ENCODE results near the gene NEU2. TPM values are rescaled to one million over a fixed set of nuclear protein-coding genes. Genes with fewer than 3 reads are reported as not detected.

NEU2 gene
- polyA plus RNA-seq, 2 of the 4 experiments (the other 2 are of a cell fraction), result not detected

DNA sequence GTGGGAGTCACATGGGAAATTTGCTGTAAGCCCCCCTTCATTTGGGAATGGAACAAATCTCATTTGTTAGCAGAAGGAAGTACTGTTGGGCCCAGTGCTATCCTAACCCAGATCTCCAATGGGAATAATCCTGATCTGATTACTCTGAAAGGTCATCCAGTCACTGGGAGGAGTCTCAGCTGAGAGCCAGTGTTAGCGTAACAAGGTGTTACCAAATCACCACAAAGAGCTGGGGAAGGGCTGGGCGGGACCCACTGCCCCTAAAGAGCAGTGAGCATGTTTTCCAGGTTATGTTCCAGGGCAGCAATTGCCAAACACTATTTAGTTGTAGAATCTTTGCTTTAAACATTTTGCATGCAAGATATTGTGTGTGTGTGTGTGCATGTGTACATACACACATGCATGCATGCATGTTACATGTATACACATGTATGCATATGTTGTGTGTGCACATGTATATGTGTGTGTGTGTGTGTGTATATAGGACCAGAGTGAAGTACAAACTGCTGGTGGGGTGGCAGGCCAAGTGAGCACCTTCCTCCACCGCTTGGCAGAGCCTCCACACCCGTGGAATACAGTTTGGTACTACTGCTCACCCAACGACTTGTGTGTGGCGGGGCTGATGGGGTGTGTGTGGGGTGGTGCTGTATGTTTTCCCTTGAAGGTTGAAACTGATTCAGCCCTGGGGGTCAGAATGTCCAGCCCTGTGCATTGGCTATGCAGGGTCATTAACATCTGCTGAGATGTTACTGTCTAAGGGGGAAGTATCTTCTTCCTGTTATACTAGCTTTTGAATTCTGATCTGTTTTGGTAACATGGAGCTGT, 42.9 kb downstream of the NEU2 start:
- WGBS (ENCODE audit: missing lambda C conversion rate), result 84% methylated on average over 6 of the region's 6 CpGs
- Histone ChIP-seq H3K9me3 (peaks cover 12% of the 10 kb centered on the region), H3K4me2 (no peak overlapping the region), H3K27ac (no peak overlapping the region), H3K4me3 (no peak overlapping the region), H3K4me1 (no peaks in the 10 kb centered on the region)
- no peak for FAIRE-seq
- no peak for DNase-seq (ENCODE audit: low read depth in 1 of 2, low spot score in 1 of 2)
- TF ChIP-seq KDM1A (IDR thresholded peaks at IDR 0.05; ENCODE audit: low read depth), result no peak
- TF ChIP-seq ZFP36 (IDR thresholded peaks at IDR 0.05; ENCODE audit: borderline replicate concordance, partially characterized antibody), result no peak
- TF ChIP-seq POLR2AphosphoS2 (conservative IDR thresholded peaks at IDR 0.05; ENCODE audit: low read length), result no peak
- no peak for TF ChIP-seq MYC (IDR thresholded peaks at IDR 0.05; ENCODE audit: borderline replicate concordance, low read length)
- no peak for TF ChIP-seq CBX8 (IDR thresholded peaks at IDR 0.05)
- TF ChIP-seq, protein P1, sequence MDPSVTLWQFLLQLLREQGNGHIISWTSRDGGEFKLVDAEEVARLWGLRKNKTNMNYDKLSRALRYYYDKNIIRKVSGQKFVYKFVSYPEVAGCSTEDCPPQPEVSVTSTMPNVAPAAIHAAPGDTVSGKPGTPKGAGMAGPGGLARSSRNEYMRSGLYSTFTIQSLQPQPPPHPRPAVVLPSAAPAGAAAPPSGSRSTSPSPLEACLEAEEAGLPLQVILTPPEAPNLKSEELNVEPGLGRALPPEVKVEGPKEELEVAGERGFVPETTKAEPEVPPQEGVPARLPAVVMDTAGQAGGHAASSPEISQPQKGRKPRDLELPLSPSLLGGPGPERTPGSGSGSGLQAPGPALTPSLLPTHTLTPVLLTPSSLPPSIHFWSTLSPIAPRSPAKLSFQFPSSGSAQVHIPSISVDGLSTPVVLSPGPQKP (IDR thresholded peaks at IDR 0.05; ENCODE audit: low read depth, low read length), result no peak
- TF ChIP-seq, protein P2, sequence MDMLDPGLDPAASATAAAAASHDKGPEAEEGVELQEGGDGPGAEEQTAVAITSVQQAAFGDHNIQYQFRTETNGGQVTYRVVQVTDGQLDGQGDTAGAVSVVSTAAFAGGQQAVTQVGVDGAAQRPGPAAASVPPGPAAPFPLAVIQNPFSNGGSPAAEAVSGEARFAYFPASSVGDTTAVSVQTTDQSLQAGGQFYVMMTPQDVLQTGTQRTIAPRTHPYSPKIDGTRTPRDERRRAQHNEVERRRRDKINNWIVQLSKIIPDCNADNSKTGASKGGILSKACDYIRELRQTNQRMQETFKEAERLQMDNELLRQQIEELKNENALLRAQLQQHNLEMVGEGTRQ (IDR thresholded peaks at IDR 0.05), result no peak
- no peak for TF ChIP-seq FOSB (CRISPR knock-in tag; IDR thresholded peaks at IDR 0.05)
- TF ChIP-seq RFX5 (IDR thresholded peaks at IDR 0.05), result no peak
- TF ChIP-seq BHLHE40 (IDR thresholded peaks at IDR 0.05; ENCODE audit: low read depth, low read length), result no peak
- TF ChIP-seq, protein P3, sequence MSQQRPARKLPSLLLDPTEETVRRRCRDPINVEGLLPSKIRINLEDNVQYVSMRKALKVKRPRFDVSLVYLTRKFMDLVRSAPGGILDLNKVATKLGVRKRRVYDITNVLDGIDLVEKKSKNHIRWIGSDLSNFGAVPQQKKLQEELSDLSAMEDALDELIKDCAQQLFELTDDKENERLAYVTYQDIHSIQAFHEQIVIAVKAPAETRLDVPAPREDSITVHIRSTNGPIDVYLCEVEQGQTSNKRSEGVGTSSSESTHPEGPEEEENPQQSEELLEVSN (IDR thresholded peaks at IDR 0.05; ENCODE audit: borderline replicate concordance, low read depth), result no peak
- no peak for TF ChIP-seq RNF2 (IDR thresholded peaks at IDR 0.05; ENCODE audit: borderline replicate concordance, low read depth)
- TF ChIP-seq NPAS2 (CRISPR knock-in tag; IDR thresholded peaks at IDR 0.05; ENCODE audit: borderline replicate concordance), result no peak
- no peak for TF ChIP-seq SMC3 (IDR thresholded peaks at IDR 0.05)
- TF ChIP-seq, protein P4, sequence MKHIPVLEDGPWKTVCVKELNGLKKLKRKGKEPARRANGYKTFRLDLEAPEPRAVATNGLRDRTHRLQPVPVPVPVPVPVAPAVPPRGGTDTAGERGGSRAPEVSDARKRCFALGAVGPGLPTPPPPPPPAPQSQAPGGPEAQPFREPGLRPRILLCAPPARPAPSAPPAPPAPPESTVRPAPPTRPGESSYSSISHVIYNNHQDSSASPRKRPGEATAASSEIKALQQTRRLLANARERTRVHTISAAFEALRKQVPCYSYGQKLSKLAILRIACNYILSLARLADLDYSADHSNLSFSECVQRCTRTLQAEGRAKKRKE (CRISPR knock-in tag; IDR thresholded peaks at IDR 0.05; ENCODE audit: low read depth), result no peak
- no peak for TF ChIP-seq FOSL2 (IDR thresholded peaks at IDR 0.05)
- TF ChIP-seq FOSL2 (CRISPR knock-in tag; IDR thresholded peaks at IDR 0.05), result no peak
- TF ChIP-seq HEYL (CRISPR knock-in tag; IDR thresholded peaks at IDR 0.05), result no peak
- no peak for TF ChIP-seq RCOR1 (IDR thresholded peaks at IDR 0.05; ENCODE audit: low read depth, low read length)
- no peak for TF ChIP-seq RARB (CRISPR knock-in tag; IDR thresholded peaks at IDR 0.05)
- CTCF ChIA-PET, result interaction anchor here (0.7 to 1.3 kb wide), 3 partner anchors 21 to 117 kb away, joined by 3 to 6 read pairs (median 3); no protein-coding TSS in a partner anchor
- POLR2A ChIA-PET, result no interaction called here
- no peak for ATAC-seq

DNA sequence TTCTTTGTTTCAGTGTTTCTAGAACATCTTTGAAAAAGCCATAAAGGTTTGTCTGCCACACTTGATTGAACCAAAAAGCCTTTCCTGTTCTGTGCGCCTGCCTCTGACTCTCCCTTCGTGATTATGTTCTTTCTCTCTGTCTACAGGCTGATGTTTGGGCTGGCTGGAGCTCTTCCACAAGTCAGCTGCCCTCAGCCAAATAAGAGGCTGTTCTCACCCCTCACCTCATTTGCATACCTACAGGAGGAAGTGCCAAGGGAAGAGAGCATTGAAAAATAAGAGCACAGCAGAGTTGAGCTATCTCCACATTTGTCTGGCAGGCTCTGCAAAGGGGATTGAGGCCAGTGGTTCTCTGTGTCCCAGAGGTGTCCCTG, 43.5 kb downstream of the NEU2 start:
- TF ChIP-seq JUNB (IDR thresholded peaks at IDR 0.05) (no peak), CBX8 (IDR thresholded peaks at IDR 0.05) (no peak), KDM1A (IDR thresholded peaks at IDR 0.05; ENCODE audit: low read depth) (no peak), TP53 (CRISPR knock-in tag; IDR thresholded peaks at IDR 0.05) (no peak), CEBPB (IDR thresholded peaks at IDR 0.05) (no peak), GATA3 (IDR thresholded peaks at IDR 0.05; ENCODE audit: borderline replicate concordance) (no peak), HEYL (CRISPR knock-in tag; IDR thresholded peaks at IDR 0.05) (no peak), NR3C1 (IDR thresholded peaks at IDR 0.05) (no peak)
- TF ChIP-seq, protein P5, sequence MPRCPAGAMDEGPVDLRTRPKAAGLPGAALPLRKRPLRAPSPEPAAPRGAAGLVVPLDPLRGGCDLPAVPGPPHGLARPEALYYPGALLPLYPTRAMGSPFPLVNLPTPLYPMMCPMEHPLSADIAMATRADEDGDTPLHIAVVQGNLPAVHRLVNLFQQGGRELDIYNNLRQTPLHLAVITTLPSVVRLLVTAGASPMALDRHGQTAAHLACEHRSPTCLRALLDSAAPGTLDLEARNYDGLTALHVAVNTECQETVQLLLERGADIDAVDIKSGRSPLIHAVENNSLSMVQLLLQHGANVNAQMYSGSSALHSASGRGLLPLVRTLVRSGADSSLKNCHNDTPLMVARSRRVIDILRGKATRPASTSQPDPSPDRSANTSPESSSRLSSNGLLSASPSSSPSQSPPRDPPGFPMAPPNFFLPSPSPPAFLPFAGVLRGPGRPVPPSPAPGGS (IDR thresholded peaks at IDR 0.05), result no peak
- FAIRE-seq (no peak), DNase-seq (ENCODE audit: low read depth in 1 of 2, low spot score in 1 of 2) (no peak), ATAC-seq (no peak)
- Histone ChIP-seq H3K4me3 (no peak overlapping the region), H3K4me1 (no peaks in the 10 kb centered on the region), H3K27ac (no peak overlapping the region), H3K9me3 (peaks cover 12% of the 10 kb centered on the region), H3K4me2 (no peak overlapping the region)
- CTCF ChIA-PET, result interaction anchor here (0.7 to 1.0 kb wide), 2 partner anchors 22 to 116 kb away, joined by 3 to 6 read pairs; no protein-coding TSS in a partner anchor
- WGBS (ENCODE audit: missing lambda C conversion rate), result 85% methylated on average over 2 of the region's 2 CpGs
- POLR2A ChIA-PET, result no interaction called here

All from A549 (cell line).